ENCODE results near the gene RAET1E. TPM values are rescaled to one million over a fixed set of nuclear protein-coding genes. Genes with fewer than 3 reads are reported as not detected.
"Not testable (repeated sequence)": the region's sequence is repeated elsewhere in the genome, so short reads cannot be mapped to it uniquely, and the experiment has no call there.

RAET1E gene
- total RNA-seq, 1 experiment from 2014 or later = not detected

DNA sequence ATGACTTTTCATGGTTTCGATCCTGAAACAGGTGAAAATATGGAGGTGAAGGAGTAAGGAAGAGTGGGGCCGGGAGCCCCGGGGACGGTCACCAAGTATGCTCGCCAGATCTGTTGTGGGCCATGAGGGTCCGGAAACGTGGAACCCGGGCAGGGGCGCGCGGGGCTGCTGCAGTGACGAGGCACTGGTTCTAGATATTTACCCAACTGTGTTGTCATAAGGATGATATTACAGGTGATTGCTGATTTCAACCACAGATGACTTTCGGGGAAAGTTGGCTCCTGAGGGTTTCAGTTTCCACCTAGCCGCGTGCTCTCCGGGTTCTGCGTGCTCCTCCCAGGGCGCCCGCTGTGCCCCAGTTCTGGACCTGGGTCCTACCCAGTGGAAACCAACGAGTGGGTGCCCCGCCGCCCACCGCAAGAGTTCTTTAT, 12.8 kb upstream of the RAET1E start:
- Histone ChIP-seq H3K4me3 (ENCODE audit: low read depth, low read length) (no peak overlapping the region), H3K36me3 (ENCODE audit: control insufficient read depth, insufficient read depth, low read length) (no peaks in the 10 kb centered on the region), H3K27me3 (replicated peaks; ENCODE audit: control insufficient read depth, insufficient read depth, low read length) (no peaks in the 10 kb centered on the region), H3K9me3 (no peaks in the 10 kb centered on the region; the same call in 1 of the 2 replicates), H3K4me1 (no peaks in the 10 kb centered on the region)
- intact Hi-C loops (cut with micrococcal nuclease; ENCODE audit: unreplicated experiment) = no loop called here
- no peak overlapping the region for H3K27ac Mint-ChIP-seq (ENCODE audit: unreplicated experiment)
- TF ChIP-seq, protein P1, sequence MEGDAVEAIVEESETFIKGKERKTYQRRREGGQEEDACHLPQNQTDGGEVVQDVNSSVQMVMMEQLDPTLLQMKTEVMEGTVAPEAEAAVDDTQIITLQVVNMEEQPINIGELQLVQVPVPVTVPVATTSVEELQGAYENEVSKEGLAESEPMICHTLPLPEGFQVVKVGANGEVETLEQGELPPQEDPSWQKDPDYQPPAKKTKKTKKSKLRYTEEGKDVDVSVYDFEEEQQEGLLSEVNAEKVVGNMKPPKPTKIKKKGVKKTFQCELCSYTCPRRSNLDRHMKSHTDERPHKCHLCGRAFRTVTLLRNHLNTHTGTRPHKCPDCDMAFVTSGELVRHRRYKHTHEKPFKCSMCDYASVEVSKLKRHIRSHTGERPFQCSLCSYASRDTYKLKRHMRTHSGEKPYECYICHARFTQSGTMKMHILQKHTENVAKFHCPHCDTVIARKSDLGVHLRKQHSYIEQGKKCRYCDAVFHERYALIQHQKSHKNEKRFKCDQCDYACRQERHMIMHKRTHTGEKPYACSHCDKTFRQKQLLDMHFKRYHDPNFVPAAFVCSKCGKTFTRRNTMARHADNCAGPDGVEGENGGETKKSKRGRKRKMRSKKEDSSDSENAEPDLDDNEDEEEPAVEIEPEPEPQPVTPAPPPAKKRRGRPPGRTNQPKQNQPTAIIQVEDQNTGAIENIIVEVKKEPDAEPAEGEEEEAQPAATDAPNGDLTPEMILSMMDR (IDR thresholded peaks at IDR 0.05; ENCODE audit: insufficient read depth in 1 of 2, low read depth in 1 of 2, low read length in 1 of 2, severe bottlenecking in 1 of 2, unreplicated experiment in 1 of 2) = no peak
- H3K27me3 Mint-ChIP-seq (ENCODE audit: insufficient read depth, unreplicated experiment) = peaks cover 12% of the 10 kb centered on the region
- DNase-seq = no peak
- no peak overlapping the region for H3K4me3 Mint-ChIP-seq (ENCODE audit: unreplicated experiment)
- ChIA-PET POLR2A (no interaction called here), CTCF (no interaction called here)
- peaks cover 17% of the 10 kb centered on the region for H3K9me3 Mint-ChIP-seq (ENCODE audit: unreplicated experiment)
- no TSS peak for BruUV-seq (replicated peaks)
- H3K36me3 Mint-ChIP-seq (ENCODE audit: insufficient read depth, unreplicated experiment) = no peaks in the 10 kb centered on the region
- H3K4me1 Mint-ChIP-seq (ENCODE audit: low read depth, unreplicated experiment) = no peaks in the 10 kb centered on the region

DNA sequence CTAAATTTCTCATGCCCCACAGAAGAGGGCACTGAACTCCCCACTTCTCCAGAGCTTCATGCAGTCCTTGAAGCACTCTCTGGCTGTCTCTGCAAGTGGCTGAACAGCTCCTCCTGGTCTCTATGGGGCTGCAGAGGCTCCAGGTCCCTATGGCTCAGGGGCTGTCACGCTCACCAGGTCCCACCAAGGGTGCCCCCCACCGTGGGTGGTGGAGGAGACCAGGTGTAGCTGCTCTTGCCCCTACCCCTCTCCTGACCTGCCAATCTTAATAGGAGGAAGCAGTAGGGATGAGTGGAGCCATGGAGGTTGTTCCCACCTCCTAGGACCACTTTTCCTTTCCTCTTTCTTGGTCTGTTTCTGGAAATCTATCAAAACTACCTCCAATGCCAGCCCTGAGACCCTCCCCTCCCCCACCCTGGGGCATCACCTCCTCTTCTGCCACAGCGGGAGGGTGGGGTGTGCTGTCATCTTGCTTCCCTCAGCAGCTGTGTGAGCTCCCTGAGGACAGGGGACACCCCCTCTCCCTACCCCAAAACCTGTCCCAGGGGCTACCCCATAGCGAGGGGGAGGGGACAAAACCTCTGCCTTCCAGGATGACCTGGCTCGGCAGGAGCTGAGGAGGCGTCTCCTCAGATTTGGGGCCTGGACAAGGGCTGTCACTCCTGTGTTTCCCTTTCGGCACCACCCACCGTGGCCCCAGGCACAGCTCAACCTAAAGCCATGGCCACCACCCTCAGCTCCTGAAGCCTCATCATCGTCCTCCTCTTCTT, 12.0 kb upstream of the RAET1E start:
- H3K4me3 Mint-ChIP-seq (ENCODE audit: unreplicated experiment) = no peak overlapping the region
- peaks cover 17% of the 10 kb centered on the region for H3K9me3 Mint-ChIP-seq (ENCODE audit: unreplicated experiment)
- no TSS peak for BruUV-seq (replicated peaks)
- H3K9me3 ChIP-seq = no peaks in the 10 kb centered on the region; the same call in 1 of the 2 replicates
- no peaks in the 10 kb centered on the region for H3K36me3 ChIP-seq (ENCODE audit: control insufficient read depth, insufficient read depth, low read length)
- H3K4me3 ChIP-seq (ENCODE audit: low read depth, low read length) = no peak overlapping the region
- H3K27ac Mint-ChIP-seq (ENCODE audit: unreplicated experiment) = no peak overlapping the region
- intact Hi-C loops (cut with micrococcal nuclease; ENCODE audit: unreplicated experiment) = no loop called here
- H3K4me1 Mint-ChIP-seq (ENCODE audit: low read depth, unreplicated experiment) = no peaks in the 10 kb centered on the region
- POLR2A ChIA-PET = no interaction called here
- DNase-seq = no peak
- TF ChIP-seq, protein P1 (IDR thresholded peaks at IDR 0.05; ENCODE audit: insufficient read depth in 1 of 2, low read depth in 1 of 2, low read length in 1 of 2, severe bottlenecking in 1 of 2, unreplicated experiment in 1 of 2) = no peak
- H3K27me3 Mint-ChIP-seq (ENCODE audit: insufficient read depth, unreplicated experiment) = peaks cover 12% of the 10 kb centered on the region
- no peaks in the 10 kb centered on the region for H3K36me3 Mint-ChIP-seq (ENCODE audit: insufficient read depth, unreplicated experiment)
- H3K4me1 ChIP-seq = no peaks in the 10 kb centered on the region
- CTCF ChIA-PET = no interaction called here
- H3K27me3 ChIP-seq (replicated peaks; ENCODE audit: control insufficient read depth, insufficient read depth, low read length) = no peaks in the 10 kb centered on the region

DNA sequence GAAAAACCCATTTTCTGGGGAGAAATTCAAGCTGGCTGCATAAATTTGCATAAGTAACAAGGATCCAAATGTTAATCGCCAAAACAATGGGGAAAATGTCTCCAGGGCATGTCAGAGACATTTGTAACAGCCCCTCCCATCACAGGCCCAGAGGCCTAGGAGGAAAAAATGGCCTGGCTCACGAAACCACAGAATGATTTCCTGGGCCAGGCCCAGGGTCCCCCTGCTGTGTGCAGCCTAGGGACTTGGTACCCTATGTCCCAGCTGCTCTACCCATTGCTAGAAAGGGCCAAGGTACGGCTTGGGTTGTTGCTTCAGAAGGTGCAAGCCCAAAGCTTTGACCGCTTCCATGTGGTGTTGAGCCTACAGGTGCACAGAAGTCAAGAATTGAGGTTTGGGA, 10.6 kb upstream of the RAET1E start:
- intact Hi-C loops (cut with micrococcal nuclease; ENCODE audit: unreplicated experiment); POLR2A ChIA-PET; H3K4me3 ChIP-seq (ENCODE audit: low read depth, low read length); H3K4me1 ChIP-seq; H3K9me3 ChIP-seq; H3K27me3 ChIP-seq (replicated peaks; ENCODE audit: control insufficient read depth, insufficient read depth, low read length); H3K4me3 Mint-ChIP-seq (ENCODE audit: unreplicated experiment); CTCF ChIA-PET; H3K36me3 Mint-ChIP-seq (ENCODE audit: insufficient read depth, unreplicated experiment); H3K27me3 Mint-ChIP-seq (ENCODE audit: insufficient read depth, unreplicated experiment); BruUV-seq (replicated peaks); H3K27ac Mint-ChIP-seq (ENCODE audit: unreplicated experiment); H3K36me3 ChIP-seq (ENCODE audit: control insufficient read depth, insufficient read depth, low read length); DNase-seq; H3K4me1 Mint-ChIP-seq (ENCODE audit: low read depth, unreplicated experiment): not testable (repeated sequence)
- peaks cover 17% of the 10 kb centered on the region for H3K9me3 Mint-ChIP-seq (ENCODE audit: unreplicated experiment)

All from Caco-2 (cell line).